HCT116 (cell line): ENCODE measurements around the gene CARD9. TPM values are rescaled to one million over a fixed set of nuclear protein-coding genes. Genes with fewer than 3 reads are reported as not detected.

ENCODE experiments used
- ATAC-seq: fragments of 200-7000 bp; cut with Tn5 transposase; 2 replicates; pipeline ENCODE4 v1.9.1; 2020; ENCODE audit warnings: mild to moderate bottlenecking, moderate library complexity
- BruUV-seq: library from RNA; stranded (reverse); fragments of 400-500 nt; replicated peaks from 2 replicates; lab custom pipeline; 2021; lab: Mats Ljungman, UMichigan
- CTCF ChIA-PET: fragments of 300-600 bp; sonication (Branson Sonifier 250); formaldehyde crosslinking; loops from one replicate; lab custom pipeline; 2021; ENCODE audit warnings: antibody characterized with exemption; lab: Charles Lee
- POLR2A ChIA-PET: fragments of 300-600, 350-600 bp; sonication (Branson Sonifier 250); formaldehyde crosslinking; loops from one replicate; lab custom pipeline; 2021; ENCODE audit warnings: antibody characterized with exemption; lab: Charles Lee
- RAD21 ChIA-PET, 2 experiments: fragments of 300-600 bp; sonication (Branson Sonifier 250); formaldehyde crosslinking; loops; one replicate each; lab custom pipeline; 2023; ENCODE audit warnings: low total read pairs in 2 of 2; ENCODE audit not compliant: uncharacterized antibody in 2 of 2, unreplicated experiment in 2 of 2, low non-redundant PET in 1 of 2; lab: Charles Lee
- DNase-seq: peaks from one replicate; pipeline ENCODE4 v3.0.0-alpha.2; 2010; ENCODE audit warnings: low read depth, low spot score
- H2AFZ ChIP-seq: fragments of 200-600 bp; shearing (Covaris generic), sonication (generic); 2 replicates; pipeline ENCODE4 v1.6.1; 2017; ENCODE audit warnings: low read depth, mixed run types, mixed read lengths, antibody characterized with exemption, low read length; ENCODE audit not compliant: poor library complexity, severe bottlenecking
- H3K27ac ChIP-seq: 2 replicates; pipeline ENCODE4 v1.5.1; 2012; ENCODE audit warnings: low read depth, low read length
- H3K27me3 ChIP-seq: fragments of 200-600 bp; sonication (generic); 2 replicates; pipeline ENCODE4 v1.6.1; 2016; ENCODE audit warnings: mixed run types, low read length, mixed read lengths; ENCODE audit not compliant: insufficient read depth
- H3K36me3 ChIP-seq, 2 experiments: fragments of 200-500 bp in 1 of 2; fragments of 200-600 bp in 1 of 2; sonication (Bioruptor generic) in 1 of 2; sonication (generic) in 1 of 2; 2 replicates each; pipeline versions ENCODE4 v1.5.1 to v1.6.1; 2014 to 2016; ENCODE audit warnings: low read length in 2 of 2, inconsistent platforms in 1 of 2, mixed read lengths in 1 of 2, mixed run types in 1 of 2; ENCODE audit not compliant: insufficient read depth in 2 of 2, control insufficient read depth in 1 of 2
- H3K4me1 ChIP-seq, 2 experiments: fragments of 200-600 bp in 1 of 2; sonication (generic) in 1 of 2; 2 replicates each; pipeline versions ENCODE4 v1.5.1 to v1.6.1; 2012 to 2017; ENCODE audit warnings: low read length in 2 of 2, inconsistent platforms in 1 of 2, mild to moderate bottlenecking in 1 of 2, mixed read lengths in 1 of 2, mixed run types in 1 of 2, moderate library complexity in 1 of 2; ENCODE audit not compliant: insufficient read depth in 2 of 2, control insufficient read depth in 1 of 2
- H3K4me2 ChIP-seq: fragments of 200-600 bp; sonication (generic); 2 replicates; pipeline ENCODE4 v1.6.1; 2017; ENCODE audit warnings: mixed run types, low read length, mixed read lengths
- H3K4me3 ChIP-seq, 2 experiments: fragments of 200-600 bp in 1 of 2; sonication (generic) in 1 of 2; replicated peaks in 1 of 2; 2 replicates each; pipeline ENCODE4 v1.5.1; 2011 to 2016; ENCODE audit warnings: low read length in 2 of 2, control low read depth in 1 of 2, low read depth in 1 of 2, mild to moderate bottlenecking in 1 of 2, mixed read lengths in 1 of 2, mixed run types in 1 of 2
- H3K79me2 ChIP-seq: fragments of 200-600 bp; sonication (generic); 2 replicates; pipeline ENCODE4 v1.6.1; 2017; ENCODE audit warnings: mild to moderate bottlenecking, mixed run types, low read length, moderate library complexity, mixed read lengths; ENCODE audit not compliant: insufficient read depth
- H3K9ac ChIP-seq: fragments of 200-600 bp; sonication (generic); 2 replicates; pipeline ENCODE4 v1.6.1; 2016; ENCODE audit warnings: low read length, mixed read lengths
- H3K9me2 ChIP-seq: fragments of 200-600 bp; sonication (generic), shearing (Covaris generic); 2 replicates; pipeline ENCODE4 v1.6.1; 2017; ENCODE audit warnings: mixed run types, mild to moderate bottlenecking, moderate library complexity; ENCODE audit not compliant: insufficient read depth
- H3K9me3 ChIP-seq, 2 experiments: fragments of 200-500 bp in 1 of 2; fragments of 200-600 bp in 1 of 2; sonication (Bioruptor generic) in 1 of 2; sonication (generic) in 1 of 2; 2 replicates each; pipeline ENCODE4 v1.6.1; 2014 to 2017; ENCODE audit warnings: low read length in 2 of 2, mixed read lengths in 2 of 2, inconsistent platforms in 1 of 2, low read depth in 1 of 2, mild to moderate bottlenecking in 1 of 2, mixed run types in 1 of 2, moderate library complexity in 1 of 2; ENCODE audit not compliant: control insufficient read depth in 1 of 2, insufficient read depth in 1 of 2
- H4K20me1 ChIP-seq: fragments of 200-600 bp; sonication (generic), shearing (Covaris generic); 2 replicates; pipeline ENCODE4 v1.6.1; 2017; ENCODE audit warnings: mixed run types, mild to moderate bottlenecking, moderate library complexity; ENCODE audit not compliant: insufficient read depth
- CBX3 ChIP-seq: IDR thresholded peaks from 2 replicates; pipeline ENCODE4 v1.6.1; 2012; ENCODE audit warnings: low read depth
- CEBPB ChIP-seq: IDR thresholded peaks from 2 replicates; pipeline ENCODE4 v1.6.1; 2012; ENCODE audit warnings: low read depth
- EZH2 ChIP-seq: fragments of 200-600 bp; sonication (generic); IDR thresholded peaks from 2 replicates; pipeline ENCODE4 v1.6.1; 2017; ENCODE audit warnings: antibody characterized with exemption, mixed run types
- EZH2phosphoT487 ChIP-seq: fragments of 200-600 bp; IDR thresholded peaks from 2 replicates; pipeline ENCODE4 v1.6.1; 2018; ENCODE audit warnings: antibody characterized with exemption, borderline replicate concordance
- FOSL1 ChIP-seq: IDR thresholded peaks from 2 replicates; pipeline ENCODE4 v1.6.1; 2012; ENCODE audit warnings: low read depth
- JUND ChIP-seq: IDR thresholded peaks from 2 replicates; pipeline ENCODE4 v1.6.1; 2012
- POLR2A ChIP-seq: IDR thresholded peaks from 2 replicates; pipeline ENCODE4 v1.7.0; 2011; ENCODE audit warnings: borderline replicate concordance; ENCODE audit not compliant: insufficient read depth, insufficient read length; ENCODE audit errors: extremely low read depth
- RAD21 ChIP-seq: IDR thresholded peaks from 2 replicates; pipeline ENCODE4 v1.6.1; 2012; ENCODE audit warnings: low read depth, mild to moderate bottlenecking
- SIN3A ChIP-seq: IDR thresholded peaks from 2 replicates; pipeline ENCODE4 v1.6.1; 2012; ENCODE audit warnings: low read depth
- SP1 ChIP-seq: IDR thresholded peaks from 2 replicates; pipeline ENCODE4 v1.6.1; 2012; ENCODE audit warnings: low read depth
- TCF7L2 ChIP-seq: IDR thresholded peaks from 2 replicates; pipeline ENCODE4 v1.7.0; 2011; ENCODE audit warnings: borderline replicate concordance, inconsistent platforms; ENCODE audit not compliant: insufficient read depth, insufficient read length; ENCODE audit errors: extremely low read depth
- YY1 ChIP-seq: IDR thresholded peaks from 2 replicates; pipeline ENCODE4 v1.6.1; 2011; ENCODE audit warnings: low read length, low read depth, moderate library complexity, mild to moderate bottlenecking; ENCODE audit not compliant: insufficient replicate concordance; ENCODE audit errors: extremely low read depth
- ZFX ChIP-seq: fragments of 450-650 bp; IDR thresholded peaks from 2 replicates; pipeline ENCODE4 v1.6.1; 2017
- intact Hi-C: fragments of 100-400 bp; cut with micrococcal nuclease; formaldehyde crosslinking; loops from 2 replicates; pipeline ENCODE4 v1.10.0; 2022
- total RNA-seq: library from RNA; stranded (reverse); gene quantifications from one replicate; pipeline ENCODE4 v1.2.1, GENCODE V29; 2021; ENCODE audit not compliant: unreplicated experiment
- TF ChIP-seq, protein P1 (sequence below), 3 experiments: fragments of 200-600 bp in 1 of 3; sonication (generic) in 1 of 3; IDR thresholded peaks in 2 of 3; conservative IDR thresholded peaks in 1 of 3; 2 replicates each; pipeline ENCODE4 v1.5.1; 2012 to 2017; ENCODE audit warnings: low read depth in 2 of 3, low read length in 2 of 3, antibody characterized with exemption in 1 of 3, borderline replicate concordance in 1 of 3, control low read depth in 1 of 3, mild to moderate bottlenecking in 1 of 3, mixed read lengths in 1 of 3, mixed run types in 1 of 3, moderate library complexity in 1 of 3; ENCODE audit not compliant: insufficient read depth in 1 of 3
- TF ChIP-seq, protein P2 (sequence below): IDR thresholded peaks from 2 replicates; pipeline ENCODE4 v1.6.1; 2012; ENCODE audit warnings: low read depth
- TF ChIP-seq, protein P3 (sequence below): IDR thresholded peaks from 2 replicates; pipeline ENCODE4 v1.6.1; 2012
- TF ChIP-seq, protein P4 (sequence below): IDR thresholded peaks from 2 replicates; pipeline ENCODE4 v1.6.1; 2011; ENCODE audit warnings: mild to moderate bottlenecking, low read length, moderate library complexity; ENCODE audit not compliant: insufficient replicate concordance; ENCODE audit errors: extremely low read depth
- TF ChIP-seq, protein P5 (sequence below): IDR thresholded peaks from 2 replicates; pipeline ENCODE4 v1.6.1; 2012

The CARD9 gene
- total RNA-seq, 1 experiment from 2014 or later = 1.2 TPM

DNA sequence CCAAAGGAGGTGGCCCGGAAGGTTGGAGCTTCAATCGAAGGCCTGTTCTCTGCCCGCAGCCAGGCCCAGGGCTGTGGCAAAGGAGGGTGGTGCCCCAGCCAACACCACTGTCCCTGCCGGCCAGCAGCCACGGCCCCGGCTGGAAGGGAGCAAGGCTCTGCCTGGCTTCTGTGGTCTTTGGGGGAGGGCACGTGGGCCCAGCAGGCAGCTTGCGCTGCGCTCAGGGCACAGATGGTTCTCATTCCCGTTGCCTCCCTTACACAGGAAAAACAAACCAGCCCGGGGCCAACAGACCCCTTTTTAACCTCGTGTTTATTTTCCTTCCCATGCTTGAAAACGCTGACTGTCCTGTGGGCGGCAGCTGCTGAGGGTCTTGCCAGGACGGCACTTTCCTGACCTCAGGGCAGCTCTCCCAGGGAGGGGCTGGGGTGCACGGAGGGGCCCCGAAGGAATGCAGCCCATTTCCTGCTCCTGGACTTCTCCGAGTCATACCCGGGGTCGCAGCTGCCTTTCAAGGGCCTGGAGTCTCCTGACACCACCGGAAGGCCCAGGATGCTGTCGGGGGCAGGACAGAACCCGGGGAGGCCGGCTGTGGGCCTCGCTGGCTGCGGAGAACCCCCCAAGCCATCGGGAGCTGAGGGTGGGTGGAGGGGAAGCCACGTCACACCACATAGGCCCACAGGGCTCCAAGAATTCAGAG lies 47.3 kb downstream of the CARD9 start:
- H4K20me1 ChIP-seq = no peaks in the 10 kb centered on the region
- H3K9ac ChIP-seq = no peak overlapping the region
- no peak for ATAC-seq
- H3K4me2 ChIP-seq = no peak overlapping the region; the same call in 1 of the 2 replicates
- no peaks in the 10 kb centered on the region for H3K9me2 ChIP-seq
- H3K4me3 ChIP-seq = no peak overlapping the region
- ChIA-PET CTCF (interaction anchor here (0.6 to 1.2 kb wide), 3 partner anchors 20 to 150 kb away, joined by 3 to 4 read pairs (median 3); no protein-coding TSS in a partner anchor), POLR2A (no interaction called here), RAD21 (no interaction called here)
- no peak for DNase-seq
- TF ChIP-seq RAD21 (no peak), YY1 (no peak), EZH2phosphoT487 (no peak), SP1 (no peak), SIN3A (no peak), ZFX (no peak), CBX3 (no peak), EZH2 (no peak), TCF7L2 (no peak), JUND (no peak), CEBPB (no peak), FOSL1 (no peak), POLR2A (no peak)
- TF ChIP-seq, protein P1, sequence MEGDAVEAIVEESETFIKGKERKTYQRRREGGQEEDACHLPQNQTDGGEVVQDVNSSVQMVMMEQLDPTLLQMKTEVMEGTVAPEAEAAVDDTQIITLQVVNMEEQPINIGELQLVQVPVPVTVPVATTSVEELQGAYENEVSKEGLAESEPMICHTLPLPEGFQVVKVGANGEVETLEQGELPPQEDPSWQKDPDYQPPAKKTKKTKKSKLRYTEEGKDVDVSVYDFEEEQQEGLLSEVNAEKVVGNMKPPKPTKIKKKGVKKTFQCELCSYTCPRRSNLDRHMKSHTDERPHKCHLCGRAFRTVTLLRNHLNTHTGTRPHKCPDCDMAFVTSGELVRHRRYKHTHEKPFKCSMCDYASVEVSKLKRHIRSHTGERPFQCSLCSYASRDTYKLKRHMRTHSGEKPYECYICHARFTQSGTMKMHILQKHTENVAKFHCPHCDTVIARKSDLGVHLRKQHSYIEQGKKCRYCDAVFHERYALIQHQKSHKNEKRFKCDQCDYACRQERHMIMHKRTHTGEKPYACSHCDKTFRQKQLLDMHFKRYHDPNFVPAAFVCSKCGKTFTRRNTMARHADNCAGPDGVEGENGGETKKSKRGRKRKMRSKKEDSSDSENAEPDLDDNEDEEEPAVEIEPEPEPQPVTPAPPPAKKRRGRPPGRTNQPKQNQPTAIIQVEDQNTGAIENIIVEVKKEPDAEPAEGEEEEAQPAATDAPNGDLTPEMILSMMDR (IDR thresholded peaks at IDR 0.05 in 2 of 3, conservative IDR thresholded peaks at IDR 0.05 in 1 of 3; ENCODE audit: borderline replicate concordance in 1 of 3, insufficient read depth in 1 of 3, low read depth in 2 of 3, low read length in 2 of 3) = no peak
- TF ChIP-seq, protein P2, sequence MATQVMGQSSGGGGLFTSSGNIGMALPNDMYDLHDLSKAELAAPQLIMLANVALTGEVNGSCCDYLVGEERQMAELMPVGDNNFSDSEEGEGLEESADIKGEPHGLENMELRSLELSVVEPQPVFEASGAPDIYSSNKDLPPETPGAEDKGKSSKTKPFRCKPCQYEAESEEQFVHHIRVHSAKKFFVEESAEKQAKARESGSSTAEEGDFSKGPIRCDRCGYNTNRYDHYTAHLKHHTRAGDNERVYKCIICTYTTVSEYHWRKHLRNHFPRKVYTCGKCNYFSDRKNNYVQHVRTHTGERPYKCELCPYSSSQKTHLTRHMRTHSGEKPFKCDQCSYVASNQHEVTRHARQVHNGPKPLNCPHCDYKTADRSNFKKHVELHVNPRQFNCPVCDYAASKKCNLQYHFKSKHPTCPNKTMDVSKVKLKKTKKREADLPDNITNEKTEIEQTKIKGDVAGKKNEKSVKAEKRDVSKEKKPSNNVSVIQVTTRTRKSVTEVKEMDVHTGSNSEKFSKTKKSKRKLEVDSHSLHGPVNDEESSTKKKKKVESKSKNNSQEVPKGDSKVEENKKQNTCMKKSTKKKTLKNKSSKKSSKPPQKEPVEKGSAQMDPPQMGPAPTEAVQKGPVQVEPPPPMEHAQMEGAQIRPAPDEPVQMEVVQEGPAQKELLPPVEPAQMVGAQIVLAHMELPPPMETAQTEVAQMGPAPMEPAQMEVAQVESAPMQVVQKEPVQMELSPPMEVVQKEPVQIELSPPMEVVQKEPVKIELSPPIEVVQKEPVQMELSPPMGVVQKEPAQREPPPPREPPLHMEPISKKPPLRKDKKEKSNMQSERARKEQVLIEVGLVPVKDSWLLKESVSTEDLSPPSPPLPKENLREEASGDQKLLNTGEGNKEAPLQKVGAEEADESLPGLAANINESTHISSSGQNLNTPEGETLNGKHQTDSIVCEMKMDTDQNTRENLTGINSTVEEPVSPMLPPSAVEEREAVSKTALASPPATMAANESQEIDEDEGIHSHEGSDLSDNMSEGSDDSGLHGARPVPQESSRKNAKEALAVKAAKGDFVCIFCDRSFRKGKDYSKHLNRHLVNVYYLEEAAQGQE = no peak
- TF ChIP-seq, protein P3, sequence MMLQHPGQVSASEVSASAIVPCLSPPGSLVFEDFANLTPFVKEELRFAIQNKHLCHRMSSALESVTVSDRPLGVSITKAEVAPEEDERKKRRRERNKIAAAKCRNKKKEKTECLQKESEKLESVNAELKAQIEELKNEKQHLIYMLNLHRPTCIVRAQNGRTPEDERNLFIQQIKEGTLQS = no peak
- TF ChIP-seq, protein P4, sequence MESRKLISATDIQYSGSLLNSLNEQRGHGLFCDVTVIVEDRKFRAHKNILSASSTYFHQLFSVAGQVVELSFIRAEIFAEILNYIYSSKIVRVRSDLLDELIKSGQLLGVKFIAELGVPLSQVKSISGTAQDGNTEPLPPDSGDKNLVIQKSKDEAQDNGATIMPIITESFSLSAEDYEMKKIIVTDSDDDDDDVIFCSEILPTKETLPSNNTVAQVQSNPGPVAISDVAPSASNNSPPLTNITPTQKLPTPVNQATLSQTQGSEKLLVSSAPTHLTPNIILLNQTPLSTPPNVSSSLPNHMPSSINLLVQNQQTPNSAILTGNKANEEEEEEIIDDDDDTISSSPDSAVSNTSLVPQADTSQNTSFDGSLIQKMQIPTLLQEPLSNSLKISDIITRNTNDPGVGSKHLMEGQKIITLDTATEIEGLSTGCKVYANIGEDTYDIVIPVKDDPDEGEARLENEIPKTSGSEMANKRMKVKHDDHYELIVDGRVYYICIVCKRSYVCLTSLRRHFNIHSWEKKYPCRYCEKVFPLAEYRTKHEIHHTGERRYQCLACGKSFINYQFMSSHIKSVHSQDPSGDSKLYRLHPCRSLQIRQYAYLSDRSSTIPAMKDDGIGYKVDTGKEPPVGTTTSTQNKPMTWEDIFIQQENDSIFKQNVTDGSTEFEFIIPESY = no peak
- TF ChIP-seq, protein P5, sequence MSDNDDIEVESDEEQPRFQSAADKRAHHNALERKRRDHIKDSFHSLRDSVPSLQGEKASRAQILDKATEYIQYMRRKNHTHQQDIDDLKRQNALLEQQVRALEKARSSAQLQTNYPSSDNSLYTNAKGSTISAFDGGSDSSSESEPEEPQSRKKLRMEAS = no peak
- no TSS peak for BruUV-seq
- intact Hi-C loops = no loop called here
- no peaks in the 10 kb centered on the region for H3K27me3 ChIP-seq
- H3K9me3 ChIP-seq = no peaks in the 10 kb centered on the region
- no peaks in the 10 kb centered on the region for H3K36me3 ChIP-seq
- no peak overlapping the region for H2AFZ ChIP-seq
- H3K79me2 ChIP-seq = peaks cover 20% of the 10 kb centered on the region; the same call in 1 of the 2 replicates
- peaks cover 8 to 42% of the 10 kb centered on the region in 2 experiments; a peak in 3 of 4 replicates for H3K4me1 ChIP-seq
- H3K27ac ChIP-seq = no peak overlapping the region; the same call in 1 of the 2 replicates
